Activated T-cell treated with anti-CD3 and anti-CD28 coated beads for 1 hour (primary cell): ENCODE measurements around the gene ADAP1.
A peak's percentile ranks its signal among the peaks of the same experiment; 100 is the strongest.
"Not testable (repeated sequence)": the region's sequence is repeated elsewhere in the genome, so short reads cannot be mapped to it uniquely, and the experiment has no call there.

ENCODE experiments used
- DNase-seq: peaks from one replicate; pipeline ENCODE4 v3.0.0-alpha.2; 2020; ENCODE audit warnings: low read depth

ADAP1 gene

GRCh38 chr7:938546-939185, 15.8 kb downstream of the ADAP1 start:
- DNase-seq, result no peak

- no peak for DNase-seq
Observed at GRCh38 chr7:937856-938484, 16.5 kb downstream of the ADAP1 start.

- DNase-seq, result no peak
Observed at GRCh38 chr7:936386-937054, 18.0 kb downstream of the ADAP1 start.

- DNase-seq, result no peak
Observed at GRCh38 chr7:935874-936385, 18.6 kb downstream of the ADAP1 start.

GRCh38 chr7:935164-935873, 19.2 kb downstream of the ADAP1 start:
- DNase-seq, result no peak

- DNase-seq, result no peak
Observed at GRCh38 chr7:934469-935163, 19.9 kb downstream of the ADAP1 start.

GRCh38 chr7:932651-932975, 21.9 kb downstream of the ADAP1 start:
- no peak for DNase-seq

- DNase-seq, result no peak
Observed at GRCh38 chr7:931871-932650, 22.4 kb downstream of the ADAP1 start.

- no peak for DNase-seq
Observed at GRCh38 chr7:930975-931758, 23.3 kb downstream of the ADAP1 start.

- DNase-seq, result no peak
Observed at GRCh38 chr7:929311-929711, 25.2 kb downstream of the ADAP1 start.

GRCh38 chr7:927031-927671, 27.3 kb downstream of the ADAP1 start:
- DNase-seq, result no peak

GRCh38 chr7:926061-927030, 28.1 kb downstream of the ADAP1 start:
- no peak for DNase-seq

- peak; percentile 51 for DNase-seq
Observed at GRCh38 chr7:925601-926000, 28.9 kb downstream of the ADAP1 start.

GRCh38 chr7:924541-925231, 29.8 kb downstream of the ADAP1 start:
- no peak for DNase-seq

- DNase-seq, result not testable (repeated sequence)
Observed at GRCh38 chr7:924042-924441, 30.4 kb downstream of the ADAP1 start.

- DNase-seq, result peak; percentile 88
Observed at GRCh38 chr7:923108-924041, 31.1 kb downstream of the ADAP1 start.
